GM21619 (cell line): Measurements from ENCODE around the gene PDHX.

Experiments
- ATAC-seq: cut with Tn5 transposase; IDR thresholded peaks from one replicate; pipeline ENCODE4 v1.9.1; 2021; ENCODE audit not compliant: unreplicated experiment

PDHX gene

GRCh38 chr11:35043936-35044335 lies 127.5 kb downstream of the PDHX start:
- ATAC-seq = no peak

GRCh38 chr11:35045236-35045820 lies 128.9 kb downstream of the PDHX start:
- peak; percentile 35 for ATAC-seq
